HFFc6 (cell line): ENCODE measurements around the gene PLXDC2. TPM values are rescaled to one million over a fixed set of nuclear protein-coding genes. Genes with fewer than 3 reads are reported as not detected.

Experiments
- DNase-seq: peaks from one replicate; pipeline ENCODE4 v3.0.0-alpha.2; 2018
- H3K27ac Mint-ChIP-seq: 2 replicates; pipeline ENCODE4 v1.8.0; 2020; ENCODE audit warnings: mild to moderate bottlenecking, mixed read lengths
- H3K27me3 Mint-ChIP-seq: 2 replicates; pipeline ENCODE4 v1.8.0; 2021; ENCODE audit warnings: mild to moderate bottlenecking, moderate library complexity, mixed read lengths; ENCODE audit not compliant: insufficient read depth
- H3K36me3 Mint-ChIP-seq: 2 replicates; pipeline ENCODE4 v1.8.0; 2021; ENCODE audit warnings: low read depth, mixed read lengths
- H3K4me1 Mint-ChIP-seq: 2 replicates; pipeline ENCODE4 v1.8.0; 2020; ENCODE audit warnings: low read depth, mixed read lengths
- H3K4me3 Mint-ChIP-seq: 2 replicates; pipeline ENCODE4 v1.8.0; 2020; ENCODE audit warnings: mild to moderate bottlenecking, moderate library complexity, mixed read lengths
- H3K9me3 Mint-ChIP-seq: 2 replicates; pipeline ENCODE4 v1.8.0; 2020; ENCODE audit warnings: mild to moderate bottlenecking, mixed read lengths
- total RNA-seq, 6 experiments: library from RNA; stranded (reverse); fragmentation: NEBNext Ultra II Directional; extraction: Animal tissue kit (Norgen Biotek cat#: 25700); gene quantifications; 2 replicates in 1 of 6; 3 replicates in 5 of 6; pipeline ENCODE4 v1.2.3, GENCODE V29; 2021
- TF ChIP-seq, protein P1 (sequence below): fragments of 200-600 bp; sonication (generic); IDR thresholded peaks from 2 replicates; pipeline ENCODE4 v1.5.0; 2021; ENCODE audit warnings: antibody characterized with exemption, mild to moderate bottlenecking

Gene PLXDC2
- total RNA-seq, 6 experiments from 2014 or later: 0.17 to 2.3 (median 0.36) TPM

DNA sequence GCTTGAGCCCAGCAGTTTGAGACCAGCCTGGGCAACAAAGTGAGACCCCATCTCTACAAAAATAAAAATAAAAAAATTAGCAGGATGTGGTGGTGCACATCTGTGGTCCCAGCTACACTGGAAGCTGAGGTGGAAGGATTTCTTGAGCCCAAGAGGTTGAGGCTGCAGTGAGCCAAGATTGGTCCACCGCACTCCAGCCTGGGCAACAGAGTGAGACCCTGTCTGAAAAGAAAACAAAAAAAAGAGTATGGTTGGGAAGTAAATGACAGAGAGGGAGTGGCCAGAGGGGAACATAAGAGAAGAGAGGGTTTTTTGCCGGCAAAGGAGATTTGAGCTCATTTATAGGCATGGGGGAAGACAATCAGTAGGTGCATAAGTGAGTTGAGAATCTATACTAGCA, 19.7 kb downstream of the PLXDC2 start:
- H3K4me1 Mint-ChIP-seq: no peaks in the 10 kb centered on the region
- DNase-seq: no peak

DNA sequence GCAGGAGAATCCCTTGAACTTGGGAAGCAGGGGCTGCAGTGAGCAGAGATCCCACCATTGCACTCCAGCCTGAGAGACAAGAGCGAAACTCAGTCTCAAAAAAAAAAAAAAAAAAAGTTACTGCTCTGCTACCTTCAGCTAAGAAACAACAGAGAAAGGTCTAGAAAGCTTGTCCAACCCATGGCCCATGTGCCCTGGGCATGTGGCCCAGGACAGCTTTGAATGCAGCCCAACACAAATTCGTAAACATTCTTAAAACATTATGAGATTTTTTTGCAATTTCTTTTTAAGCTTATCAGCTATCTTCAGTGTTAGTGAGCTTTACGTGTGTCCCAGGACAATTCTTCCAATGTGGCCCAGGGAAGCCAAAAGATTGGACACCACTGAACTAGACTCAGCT, 22.9 kb downstream of the PLXDC2 start:
- H3K4me3 Mint-ChIP-seq: no peak overlapping the region
- H3K4me1 Mint-ChIP-seq: no peaks in the 10 kb centered on the region
- no peak for DNase-seq
- no peak overlapping the region for H3K27ac Mint-ChIP-seq
- TF ChIP-seq, protein P1, sequence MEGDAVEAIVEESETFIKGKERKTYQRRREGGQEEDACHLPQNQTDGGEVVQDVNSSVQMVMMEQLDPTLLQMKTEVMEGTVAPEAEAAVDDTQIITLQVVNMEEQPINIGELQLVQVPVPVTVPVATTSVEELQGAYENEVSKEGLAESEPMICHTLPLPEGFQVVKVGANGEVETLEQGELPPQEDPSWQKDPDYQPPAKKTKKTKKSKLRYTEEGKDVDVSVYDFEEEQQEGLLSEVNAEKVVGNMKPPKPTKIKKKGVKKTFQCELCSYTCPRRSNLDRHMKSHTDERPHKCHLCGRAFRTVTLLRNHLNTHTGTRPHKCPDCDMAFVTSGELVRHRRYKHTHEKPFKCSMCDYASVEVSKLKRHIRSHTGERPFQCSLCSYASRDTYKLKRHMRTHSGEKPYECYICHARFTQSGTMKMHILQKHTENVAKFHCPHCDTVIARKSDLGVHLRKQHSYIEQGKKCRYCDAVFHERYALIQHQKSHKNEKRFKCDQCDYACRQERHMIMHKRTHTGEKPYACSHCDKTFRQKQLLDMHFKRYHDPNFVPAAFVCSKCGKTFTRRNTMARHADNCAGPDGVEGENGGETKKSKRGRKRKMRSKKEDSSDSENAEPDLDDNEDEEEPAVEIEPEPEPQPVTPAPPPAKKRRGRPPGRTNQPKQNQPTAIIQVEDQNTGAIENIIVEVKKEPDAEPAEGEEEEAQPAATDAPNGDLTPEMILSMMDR: no peak
- no peaks in the 10 kb centered on the region for H3K27me3 Mint-ChIP-seq
- no peaks in the 10 kb centered on the region for H3K36me3 Mint-ChIP-seq
- H3K9me3 Mint-ChIP-seq: peaks cover 34% of the 10 kb centered on the region

More for the DNA sequence above, 19.7 kb downstream of the PLXDC2 start:
- Mint-ChIP-seq H3K27ac (no peak overlapping the region), H3K4me3 (no peak overlapping the region), H3K27me3 (no peaks in the 10 kb centered on the region), H3K36me3 (no peaks in the 10 kb centered on the region), H3K9me3 (peaks cover 45% of the 10 kb centered on the region)
- TF ChIP-seq, protein P1: no peak

DNA sequence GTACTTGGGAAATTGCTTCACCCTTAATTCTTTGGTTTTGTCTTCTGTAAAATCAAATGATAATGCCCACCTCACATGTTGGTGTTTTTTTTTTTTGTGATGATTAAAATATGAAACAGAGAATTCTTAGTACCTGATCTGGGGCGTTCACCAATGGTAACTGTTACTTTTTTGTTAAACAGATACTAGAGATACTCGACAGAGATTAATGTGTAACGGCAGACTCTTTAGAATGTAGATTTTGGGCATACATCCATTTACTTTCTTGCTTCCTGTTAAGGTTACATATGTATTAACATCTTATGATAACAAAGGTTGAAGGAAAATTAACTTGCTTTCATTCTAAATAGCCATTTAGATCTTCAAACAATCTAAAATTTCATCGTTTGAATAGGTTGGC, 23.3 kb downstream of the PLXDC2 start:
- Mint-ChIP-seq H3K27me3 (no peaks in the 10 kb centered on the region), H3K27ac (no peak overlapping the region), H3K36me3 (no peaks in the 10 kb centered on the region)

DNA sequence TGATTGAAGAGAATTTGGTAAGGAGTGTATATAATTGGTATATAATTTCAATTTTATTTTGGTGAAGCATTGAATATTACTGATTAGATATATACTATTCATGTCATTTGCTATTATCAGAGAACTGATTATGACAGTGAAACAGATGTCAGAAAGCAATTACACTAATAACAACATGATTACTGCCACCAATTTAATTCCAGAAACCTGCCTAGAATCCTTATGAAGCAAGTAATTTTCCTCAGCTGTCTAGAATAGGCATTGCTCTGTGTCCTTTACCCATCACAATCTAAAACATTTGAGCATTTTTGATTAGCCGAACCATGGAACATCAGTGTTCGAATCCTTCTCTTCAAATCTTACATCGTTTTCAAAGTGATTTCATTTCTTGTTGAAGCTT, 24.5 kb downstream of the PLXDC2 start:
- H3K4me3 Mint-ChIP-seq: no peak overlapping the region
- no peaks in the 10 kb centered on the region for H3K4me1 Mint-ChIP-seq
- DNase-seq: no peak
- no peaks in the 10 kb centered on the region; the same call in 1 of the 2 replicates for H3K36me3 Mint-ChIP-seq
- H3K27ac Mint-ChIP-seq: no peak overlapping the region
- H3K9me3 Mint-ChIP-seq: peaks cover 24% of the 10 kb centered on the region
- no peaks in the 10 kb centered on the region for H3K27me3 Mint-ChIP-seq
- TF ChIP-seq, protein P1: no peak

More for the DNA sequence above, 23.3 kb downstream of the PLXDC2 start:
- Mint-ChIP-seq H3K9me3 (peaks cover 31% of the 10 kb centered on the region), H3K4me1 (no peaks in the 10 kb centered on the region), H3K4me3 (no peak overlapping the region)
- TF ChIP-seq, protein P1: no peak
- no peak for DNase-seq

DNA sequence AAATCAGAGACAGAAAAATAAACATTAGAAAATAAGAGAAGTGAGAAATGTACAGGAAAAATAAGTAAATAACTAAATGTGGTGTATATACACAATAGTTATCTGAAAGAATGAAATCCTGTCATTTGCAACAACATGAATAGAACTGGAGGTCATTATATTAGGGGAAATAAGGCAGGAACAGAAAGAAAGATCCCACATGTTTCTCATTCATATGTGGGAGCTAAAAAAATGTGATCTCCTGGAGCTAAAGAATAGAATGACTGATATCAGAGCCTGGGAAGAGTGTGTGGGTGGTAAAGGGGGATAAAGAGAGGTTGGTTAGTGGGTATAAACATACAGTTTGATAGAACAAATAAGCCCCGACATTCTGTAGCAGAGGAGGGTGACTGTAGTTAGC, 27.3 kb downstream of the PLXDC2 start:
- no peak overlapping the region for H3K4me3 Mint-ChIP-seq
- no peak for DNase-seq
- no peaks in the 10 kb centered on the region; the same call in 1 of the 2 replicates for H3K36me3 Mint-ChIP-seq
- H3K4me1 Mint-ChIP-seq: no peaks in the 10 kb centered on the region
- no peaks in the 10 kb centered on the region for H3K27me3 Mint-ChIP-seq
- peaks cover 14% of the 10 kb centered on the region for H3K9me3 Mint-ChIP-seq
- H3K27ac Mint-ChIP-seq: no peak overlapping the region
- TF ChIP-seq, protein P1: no peak
